IPS-NIHi11 (cell line): ENCODE data around the gene MAML3.

Experiments used
- DNase-seq: peaks from one replicate; pipeline ENCODE4 v3.0.0; 2012; ENCODE audit warnings: mixed read lengths, low spot score

The MAML3 gene

DNA sequence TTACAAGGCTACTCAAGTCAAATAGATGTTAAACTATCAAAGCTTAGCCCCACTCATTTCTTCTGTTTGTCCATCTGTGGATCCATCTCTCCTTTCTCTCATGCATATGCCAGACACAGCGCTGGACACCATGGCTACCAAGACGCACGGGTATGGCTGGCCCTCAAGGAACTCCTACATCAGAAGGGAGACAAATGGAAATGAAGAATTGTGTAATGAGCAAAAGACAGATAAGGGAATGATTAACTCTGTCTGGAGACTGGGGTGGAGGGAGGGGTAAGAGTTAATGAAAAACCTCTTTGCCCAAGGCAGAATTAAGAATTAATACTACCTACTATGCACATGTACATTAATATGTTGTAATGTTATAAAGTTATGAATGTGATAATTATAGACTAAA, 400.3 kb downstream of the MAML3 start:
- no peak for DNase-seq

DNA sequence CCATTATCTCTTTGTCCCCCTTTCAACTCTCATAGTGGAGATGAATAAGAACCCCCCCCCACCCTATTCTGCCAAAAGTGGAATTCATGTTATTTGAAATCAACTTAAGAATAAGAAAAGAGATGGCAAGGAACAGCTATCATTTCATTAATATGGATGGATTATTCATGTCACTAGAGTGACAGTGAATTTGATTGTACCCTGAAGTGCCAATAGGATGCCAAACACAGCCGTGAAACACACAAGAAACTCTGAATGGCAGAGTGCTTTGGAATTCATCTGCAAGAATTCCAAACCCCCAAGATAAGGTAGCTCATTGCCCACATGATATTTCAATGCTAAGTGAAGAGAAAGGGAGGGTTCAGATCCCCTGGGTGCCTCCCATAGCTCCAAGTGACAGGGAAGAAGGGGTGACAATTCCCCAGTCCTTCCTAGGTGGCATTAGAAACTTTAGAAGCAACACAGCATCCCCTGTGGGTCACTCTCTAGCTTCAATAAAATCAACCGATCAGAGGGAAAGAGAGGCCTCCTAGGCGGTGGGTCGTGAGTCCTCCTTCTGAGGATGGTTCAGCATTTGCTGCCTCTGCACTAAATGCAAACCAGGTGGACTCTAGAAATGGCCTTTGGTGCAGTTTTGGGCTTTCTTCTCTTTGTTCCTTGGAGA, 404.0 kb downstream of the MAML3 start:
- DNase-seq = no peak

DNA sequence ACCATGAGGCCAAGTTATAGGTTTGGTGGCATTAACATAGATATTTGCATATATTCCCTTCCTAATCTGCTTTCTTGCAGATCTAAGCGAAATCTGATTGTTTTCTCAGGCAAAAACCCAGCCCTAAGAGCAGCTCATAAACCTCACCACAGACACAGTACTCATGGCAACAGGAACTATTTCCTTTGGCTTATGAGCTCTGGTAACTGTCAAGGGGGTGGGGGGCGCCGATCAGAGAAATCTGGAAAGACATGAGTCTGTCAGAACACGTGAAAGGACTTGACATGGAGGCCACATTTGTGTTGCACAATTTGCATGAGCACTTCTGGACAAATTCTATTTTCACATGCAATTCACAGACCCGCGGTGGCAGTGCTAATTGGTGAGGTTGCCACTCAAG, 404.6 kb downstream of the MAML3 start:
- DNase-seq = no peak

DNA sequence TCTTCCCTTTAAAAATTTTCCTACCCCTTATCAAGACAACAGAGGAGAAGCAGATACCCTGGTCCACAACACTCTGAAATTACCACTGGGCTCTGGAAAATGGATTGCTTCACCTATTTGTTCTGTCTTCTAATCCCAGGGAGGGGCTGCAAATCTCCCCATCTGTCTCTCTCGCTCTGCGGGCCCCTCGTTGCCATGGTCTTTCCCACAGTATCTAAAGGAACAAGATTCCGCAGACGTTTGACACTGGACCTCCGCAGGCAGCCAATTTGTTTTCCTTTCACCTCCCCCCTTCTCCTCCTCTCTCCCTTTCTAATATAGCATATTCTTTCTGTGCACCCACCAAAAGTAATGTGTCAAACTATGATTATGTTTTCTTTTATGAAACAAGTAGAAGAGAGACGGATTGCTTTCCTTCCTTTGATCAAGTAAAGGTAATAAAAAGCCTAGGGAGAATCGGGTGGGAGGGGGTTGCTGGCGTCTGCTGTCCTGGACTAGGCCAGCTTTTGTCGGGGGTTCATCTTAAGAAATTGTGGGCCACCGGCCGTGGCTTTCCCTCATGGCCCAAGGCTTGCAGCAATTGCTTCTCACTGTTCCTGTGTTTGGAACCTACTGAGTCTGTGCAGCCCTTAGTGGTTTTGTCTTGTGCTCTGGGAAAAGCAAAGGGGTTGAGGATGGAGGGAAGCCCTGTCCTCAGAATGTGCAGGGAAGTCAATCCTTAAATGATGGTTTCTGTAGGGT, 407.4 kb downstream of the MAML3 start:
- no peak for DNase-seq

DNA sequence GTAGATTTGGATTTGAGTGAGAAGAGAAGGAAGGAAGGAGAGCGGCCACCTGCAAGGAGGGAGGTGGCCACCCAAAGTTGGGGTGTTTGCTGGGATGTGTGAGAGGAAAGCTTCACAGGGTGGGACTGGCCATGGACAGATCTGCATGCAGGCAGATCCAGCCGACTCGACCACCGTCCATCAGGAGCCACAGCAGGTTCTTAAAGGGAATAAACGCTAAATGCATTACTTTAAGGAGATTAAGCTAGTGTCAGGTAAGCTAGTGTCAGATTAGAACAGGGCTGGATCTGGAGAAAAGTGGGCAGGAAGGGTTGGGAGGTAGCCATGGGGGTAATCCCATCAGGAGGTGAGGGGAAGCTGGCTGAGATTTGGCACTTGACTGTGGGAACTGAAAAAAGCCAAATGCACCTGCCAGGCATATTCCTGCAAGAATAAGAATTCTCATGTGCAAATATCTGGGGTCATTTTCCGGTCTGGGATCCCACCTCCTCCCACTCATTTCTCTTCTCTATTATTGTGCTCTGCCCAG, 408.8 kb downstream of the MAML3 start:
- no peak for DNase-seq

DNA sequence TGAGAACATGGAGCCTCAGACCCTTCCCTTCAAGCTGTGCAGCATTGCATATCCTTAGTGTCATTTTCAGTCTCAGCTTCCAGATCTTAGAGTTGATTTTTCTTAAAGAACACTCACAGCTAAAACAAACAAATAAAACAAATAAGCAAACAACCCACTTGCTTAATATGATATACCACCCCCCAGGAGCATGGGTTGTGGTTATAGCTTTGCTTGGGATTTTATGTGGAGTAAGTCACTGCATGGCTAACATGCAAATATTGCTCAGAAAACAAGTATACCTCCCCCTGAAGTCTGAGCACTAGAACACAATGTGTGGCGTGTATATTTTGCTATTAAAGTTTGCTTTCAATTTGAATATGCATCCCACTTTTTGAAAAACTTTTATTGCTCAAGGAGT, 409.8 kb downstream of the MAML3 start:
- no peak for DNase-seq

DNA sequence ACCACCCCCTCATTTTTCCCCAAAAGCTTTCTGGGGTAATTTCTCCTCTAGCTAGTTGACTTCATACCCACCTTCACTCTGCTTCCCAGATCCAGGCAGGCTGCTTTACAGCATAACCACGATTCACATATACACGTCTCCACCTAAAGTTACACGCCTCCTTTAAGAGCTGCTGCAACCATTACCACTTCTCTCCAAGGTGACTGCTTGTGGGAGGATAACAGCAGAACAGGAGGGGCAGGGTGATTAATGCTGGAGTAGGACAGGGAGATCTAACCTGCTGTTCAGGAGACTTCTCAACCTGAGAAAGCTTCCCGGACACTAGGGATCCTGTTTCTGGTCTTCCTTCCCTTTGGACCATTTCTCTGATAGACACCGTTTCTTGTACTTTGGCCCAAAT, 411.0 kb downstream of the MAML3 start:
- DNase-seq = no peak

DNA sequence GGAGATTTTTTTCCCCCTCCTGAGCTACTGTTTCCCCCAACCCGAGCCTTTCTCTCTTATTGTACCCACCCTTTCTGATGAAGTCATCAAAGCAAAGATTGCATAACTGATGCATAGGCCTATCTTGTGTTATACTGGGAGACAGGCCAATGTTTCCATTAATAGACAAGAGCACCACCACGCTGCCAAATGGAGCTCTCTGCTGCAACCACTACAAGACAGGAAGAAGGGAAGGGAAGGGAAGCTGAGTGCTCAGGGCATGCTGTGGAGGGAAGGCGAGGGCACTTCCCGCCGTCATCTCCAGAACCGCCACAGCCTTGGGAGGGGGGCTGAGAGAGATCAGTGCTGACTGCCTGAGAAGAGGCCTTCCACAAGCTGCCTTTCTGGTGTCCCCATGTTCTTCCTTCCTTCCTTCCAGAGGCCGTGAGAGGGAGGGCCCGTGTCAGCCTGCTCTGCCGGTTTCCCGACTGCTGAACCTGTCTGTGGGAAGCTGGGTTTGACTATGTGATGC, 413.4 kb downstream of the MAML3 start:
- no peak for DNase-seq

DNA sequence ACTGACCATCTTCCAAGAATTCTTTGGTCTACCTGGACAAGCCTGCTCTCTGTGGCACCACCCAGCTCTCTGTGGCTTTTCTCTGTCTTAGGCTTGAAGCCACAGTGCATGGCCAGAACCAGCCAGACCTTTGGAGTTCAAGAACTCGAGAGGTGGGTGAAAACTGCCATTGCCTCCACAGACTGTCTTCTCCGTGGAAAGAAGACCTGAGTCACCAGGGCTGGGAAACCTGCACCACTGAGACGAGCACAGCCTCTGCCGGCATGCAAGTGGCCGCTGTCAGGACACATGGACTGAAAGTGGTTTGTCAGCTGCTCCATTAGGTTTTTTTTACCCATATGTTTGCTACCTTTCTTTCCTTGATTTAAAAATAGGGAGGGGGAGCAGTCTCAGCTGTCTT, 413.9 kb downstream of the MAML3 start:
- DNase-seq = no peak

DNA sequence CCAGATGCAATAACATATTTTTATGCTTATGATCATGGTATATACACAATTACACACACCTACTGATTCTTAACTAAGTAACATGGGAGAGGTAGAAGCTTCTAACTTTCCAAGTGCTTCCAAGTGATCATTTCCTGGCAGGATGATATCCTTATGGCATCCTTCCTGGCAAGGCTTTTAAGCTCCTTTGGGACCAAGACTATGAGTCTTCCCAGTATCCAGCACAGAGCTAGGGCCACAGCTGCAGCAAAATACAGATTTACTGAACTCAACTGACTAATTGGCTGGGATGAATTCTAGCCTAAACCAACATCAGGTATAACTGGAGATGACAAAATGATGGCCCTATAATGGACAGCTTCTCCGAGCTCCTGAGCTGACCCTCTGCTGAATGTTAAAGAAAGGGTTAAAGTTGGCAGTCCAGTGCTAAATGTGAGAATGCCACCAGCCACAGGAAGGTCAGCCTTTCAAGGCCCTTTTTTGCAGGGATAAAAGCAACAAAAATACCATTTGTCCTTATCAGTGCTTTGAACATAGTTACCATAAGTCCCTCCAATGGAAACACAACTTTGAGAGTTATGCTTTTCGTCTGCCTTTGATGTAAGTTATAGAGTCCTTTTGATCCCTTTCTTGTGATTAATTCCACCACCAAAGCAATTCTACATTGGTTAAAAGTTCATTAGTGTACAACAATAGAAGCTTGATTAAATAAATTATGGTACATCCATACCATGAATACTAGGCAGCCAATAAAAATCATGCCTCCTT, 415.0 kb downstream of the MAML3 start:
- DNase-seq = no peak

DNA sequence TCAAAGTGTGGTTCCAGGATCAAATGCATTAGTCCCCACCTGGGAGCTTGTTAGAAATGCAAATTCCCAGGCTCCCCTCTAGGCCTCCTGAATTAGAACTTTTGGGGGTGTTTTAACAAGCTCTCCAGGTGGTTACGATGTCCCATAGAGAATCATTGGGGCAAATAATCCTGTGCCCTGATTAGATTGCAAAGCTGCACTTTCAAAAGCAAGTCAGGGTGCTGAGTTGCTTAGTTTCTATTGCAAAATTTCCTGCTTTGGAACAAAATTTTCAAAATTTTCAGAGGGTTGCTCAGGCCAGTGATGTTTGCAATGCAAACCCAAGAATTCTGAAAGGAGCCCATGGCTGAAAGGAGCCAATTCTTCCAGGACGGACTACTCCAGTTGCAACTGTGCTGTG, 417.3 kb downstream of the MAML3 start:
- DNase-seq = no peak

DNA sequence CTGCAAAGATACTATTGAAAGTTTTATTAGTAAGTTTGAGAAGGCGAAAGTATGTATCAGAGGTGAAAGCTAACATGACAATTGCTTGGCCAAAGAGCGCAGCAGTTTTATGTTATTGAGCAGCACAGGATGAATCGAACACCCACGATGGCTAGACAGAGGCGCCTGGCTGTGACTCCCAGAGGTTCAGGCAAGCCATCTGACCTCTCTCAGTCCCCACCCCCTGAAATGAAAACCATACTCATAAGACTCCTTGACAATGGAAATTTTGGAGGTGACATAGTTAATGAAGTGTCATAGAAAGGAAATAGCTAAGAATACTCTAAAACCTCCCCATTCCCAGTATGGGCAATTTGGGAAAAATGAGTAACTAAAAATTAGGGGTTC, 417.7 kb downstream of the MAML3 start:
- DNase-seq = no peak

DNA sequence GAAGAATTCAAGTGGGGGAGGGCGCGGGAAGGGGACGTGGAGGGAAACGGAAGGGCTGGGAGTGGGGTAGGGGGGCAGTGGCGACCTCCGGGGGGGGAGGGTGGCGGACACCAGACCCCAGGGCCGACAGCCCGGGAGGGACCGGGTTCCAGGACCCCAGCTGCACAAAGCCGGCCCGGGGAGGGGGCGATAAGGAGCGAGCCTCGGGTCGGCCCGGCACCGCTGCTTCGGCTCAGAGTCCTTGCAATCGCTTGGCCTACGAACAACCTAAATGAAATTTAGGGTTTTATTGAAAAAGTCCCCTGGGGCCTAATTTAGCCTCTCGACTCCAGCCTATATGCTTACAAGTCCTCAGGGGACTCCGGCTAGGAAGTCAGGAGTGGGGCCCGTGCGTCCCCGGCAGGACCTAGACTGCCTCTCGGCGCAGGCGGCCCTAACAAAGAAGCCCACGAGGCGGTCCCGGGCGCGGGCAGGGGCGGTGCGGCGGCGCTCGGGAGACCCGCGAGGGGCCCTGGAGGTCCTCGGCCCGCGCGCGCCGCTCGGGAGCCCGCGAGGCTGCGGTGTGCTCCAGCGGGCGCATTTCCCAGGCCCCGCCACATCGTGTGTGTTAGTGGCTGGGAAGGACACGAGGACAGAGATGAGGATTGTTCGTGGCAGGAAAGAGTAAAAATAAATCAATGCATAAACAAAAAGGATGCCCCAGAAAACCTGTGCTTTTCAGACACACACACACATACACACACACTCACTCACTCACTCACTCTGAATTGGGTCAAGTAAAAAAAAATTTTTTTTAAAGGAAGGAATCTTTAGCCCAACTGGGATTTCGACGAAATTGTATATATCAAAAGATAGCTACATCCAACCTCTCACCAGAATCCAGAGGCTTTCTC, 418.4 kb downstream of the MAML3 start:
- peak; percentile 72 for DNase-seq

DNA sequence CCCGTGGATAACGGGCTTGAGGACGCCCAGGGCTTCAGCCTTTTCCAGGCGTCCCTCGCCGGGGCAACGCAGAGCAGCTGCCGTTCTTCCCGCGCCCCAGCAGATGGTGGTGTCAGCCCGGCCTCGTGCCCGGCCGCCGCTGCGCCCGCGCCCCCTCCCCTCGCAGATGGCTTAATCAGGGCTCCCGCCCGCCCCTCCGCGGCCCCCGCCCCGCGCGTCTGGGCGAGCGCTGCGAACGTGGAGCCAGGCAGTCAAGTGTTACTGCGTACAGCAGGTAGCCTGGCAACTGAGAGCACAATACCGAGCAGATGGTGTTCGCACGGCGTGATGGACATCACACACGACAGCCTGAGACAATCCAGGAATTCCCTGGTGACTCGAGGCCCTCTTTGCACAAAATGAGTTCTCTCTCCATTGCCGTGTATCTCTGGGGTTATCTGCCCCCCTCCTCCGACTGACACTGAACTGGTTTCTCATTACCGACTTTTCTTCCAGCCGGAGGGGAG, 419.1 kb downstream of the MAML3 start:
- DNase-seq = peak; percentile 95

DNA sequence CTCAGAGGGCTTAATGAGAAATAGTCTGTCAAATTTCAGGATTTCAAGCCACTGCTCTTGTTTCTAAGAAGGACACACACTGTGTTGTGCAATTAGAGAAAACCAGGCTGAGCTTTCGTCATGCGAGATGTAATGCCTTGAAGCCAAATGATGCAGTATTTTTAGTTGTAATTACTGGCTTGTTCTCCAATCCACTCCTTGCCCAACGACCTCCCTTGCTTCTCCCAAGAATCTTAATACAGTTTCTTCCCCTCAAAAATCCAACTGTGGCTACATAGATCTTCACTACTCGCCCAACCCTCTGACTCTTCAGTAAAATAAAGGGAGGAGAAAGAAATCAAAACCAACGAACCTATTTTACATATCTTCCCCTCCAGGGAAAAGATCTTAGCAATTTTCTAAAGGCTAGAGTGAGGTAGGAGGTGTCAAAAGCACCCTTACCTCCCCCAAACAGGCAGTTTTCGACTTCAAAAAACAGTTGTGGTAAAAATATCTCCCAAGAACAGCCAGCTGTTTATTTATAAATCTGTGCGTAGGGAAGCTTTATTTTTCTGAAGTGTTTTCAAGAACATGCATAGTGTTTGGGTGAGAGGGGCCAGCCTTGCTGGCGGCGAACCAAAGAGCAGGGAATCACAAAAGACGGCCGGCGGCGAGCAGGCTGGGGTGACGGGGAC, 419.6 kb downstream of the MAML3 start:
- no peak for DNase-seq

DNA sequence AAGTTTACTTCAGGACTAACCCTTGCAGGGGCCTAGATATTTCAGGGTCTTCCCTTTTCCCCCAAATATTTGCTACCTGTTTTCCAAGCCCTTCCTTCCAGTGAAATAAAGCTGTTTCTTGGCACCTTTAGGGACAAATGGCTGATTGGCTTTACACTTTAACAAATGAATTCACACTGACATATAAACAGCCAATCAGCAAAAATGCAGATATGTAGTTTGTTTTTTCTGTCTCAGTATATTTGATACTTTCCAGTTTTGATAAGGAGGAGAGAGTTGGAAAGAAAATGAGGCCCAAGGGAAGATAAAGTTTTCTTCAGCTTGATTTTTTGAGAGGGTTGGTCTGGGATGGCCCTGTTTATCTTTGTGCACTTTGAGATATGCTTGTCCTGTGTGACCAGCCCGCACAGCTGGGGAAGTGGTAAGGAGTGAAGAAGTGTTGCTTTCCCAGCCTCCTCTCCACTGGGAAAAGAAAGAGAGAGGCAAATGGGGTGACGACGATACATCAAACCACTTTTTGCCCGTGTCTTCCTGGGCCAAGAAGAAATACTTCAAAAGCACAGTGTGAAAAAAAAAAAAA, 420.9 kb downstream of the MAML3 start:
- no peak for DNase-seq

DNA sequence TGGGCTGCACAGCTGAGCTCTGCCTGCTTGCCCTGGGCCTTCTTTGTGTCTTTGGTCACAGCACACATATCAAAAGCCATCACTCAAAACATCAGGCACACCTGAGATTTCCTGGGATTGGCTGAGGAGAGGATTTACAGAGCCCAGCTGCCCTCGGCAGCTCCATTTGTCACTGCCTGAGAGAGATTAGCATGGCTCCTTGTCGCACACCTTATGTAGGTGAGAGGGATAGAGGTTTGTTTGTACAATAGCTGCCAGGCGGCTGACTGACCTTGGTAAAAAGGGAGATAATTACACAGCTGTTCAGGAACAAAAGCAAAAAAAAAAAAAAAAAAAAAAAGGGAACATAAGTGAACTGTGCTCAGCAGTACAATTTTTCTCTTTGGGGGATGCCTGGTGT, 425.1 kb downstream of the MAML3 start:
- DNase-seq = no peak

DNA sequence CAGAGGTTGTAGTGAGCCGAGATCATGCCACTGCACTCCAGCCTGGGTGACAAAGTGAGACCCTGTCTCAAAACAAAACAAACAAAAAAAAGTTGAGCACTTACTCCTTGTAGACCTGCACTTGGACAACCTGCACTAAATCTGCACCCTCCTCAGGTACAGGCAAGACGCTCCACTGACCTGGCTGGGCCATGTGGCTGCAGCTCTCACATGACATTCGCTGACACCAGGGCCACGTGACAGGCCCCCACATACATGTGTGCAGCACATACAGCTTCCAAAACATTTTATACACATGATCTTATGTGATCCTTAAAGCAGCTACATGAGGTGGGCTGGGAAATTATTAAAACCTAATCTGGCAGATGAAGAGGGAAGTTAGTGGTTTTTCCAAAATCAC, 425.8 kb downstream of the MAML3 start:
- no peak for DNase-seq

DNA sequence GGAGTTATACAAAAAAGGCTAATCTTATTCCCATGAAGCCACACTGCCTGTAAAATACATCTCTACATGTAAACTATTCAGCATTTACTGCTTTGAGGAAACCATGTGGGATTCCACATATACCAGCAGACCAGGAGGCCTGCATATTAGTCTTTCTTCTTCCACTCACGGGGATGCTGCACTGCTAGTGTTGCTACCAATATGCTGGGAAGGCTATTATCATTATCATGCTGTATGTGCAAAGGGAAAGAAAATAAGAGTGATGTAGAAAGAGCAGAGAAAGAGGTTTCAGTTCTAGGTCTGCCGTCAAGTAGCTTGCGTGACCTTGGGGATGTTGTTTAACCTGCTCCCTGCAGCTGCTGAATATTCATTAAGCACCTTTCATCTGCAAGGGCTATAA, 427.4 kb downstream of the MAML3 start:
- DNase-seq = no peak

DNA sequence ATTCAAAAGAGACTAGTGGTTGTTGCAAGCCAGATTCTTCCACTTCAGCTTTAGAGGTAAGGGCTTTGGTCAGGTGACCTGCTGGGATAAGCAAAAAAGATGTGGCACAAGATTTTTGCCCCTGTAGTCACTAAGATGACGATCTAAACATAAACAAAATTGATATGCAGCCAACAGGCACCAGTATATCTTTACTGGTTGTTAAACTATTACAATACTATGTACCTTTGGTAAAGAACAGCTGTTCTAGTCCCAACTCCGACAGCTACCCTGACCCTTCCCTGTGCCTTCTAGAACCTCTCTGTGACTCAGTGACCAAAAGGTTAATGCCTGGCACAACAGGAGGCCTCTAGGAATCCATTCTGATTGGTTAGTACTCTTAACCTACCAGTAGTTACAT, 428.7 kb downstream of the MAML3 start:
- DNase-seq = no peak

DNA sequence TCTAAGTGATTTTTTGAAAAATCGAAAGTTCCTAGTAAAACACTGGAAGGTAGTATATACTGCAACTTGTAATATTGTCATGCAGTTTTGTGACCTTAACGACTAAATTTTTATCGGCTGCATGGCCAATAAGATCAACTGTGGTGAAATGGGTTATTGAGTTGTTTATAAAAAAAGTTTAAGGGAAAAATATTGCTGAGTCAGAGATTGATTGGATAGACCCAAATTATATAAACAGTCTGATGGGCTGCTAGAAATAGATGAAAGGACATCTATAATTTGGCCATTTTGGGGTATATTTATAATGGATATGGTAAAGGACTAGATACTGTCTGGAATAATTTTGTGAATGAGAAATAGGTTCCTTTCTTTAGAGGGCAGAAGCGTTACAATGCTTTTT, 432.2 kb downstream of the MAML3 start:
- DNase-seq = no peak
